Panc1 (cell line): Measurements from ENCODE around the gene SERTAD2. TPM values are rescaled to one million over a fixed set of nuclear protein-coding genes. Genes with fewer than 3 reads are reported as not detected.

Source experiments
- ATAC-seq: fragments of 200-7000 bp; cut with Tn5 transposase; 2 replicates; pipeline ENCODE4 v1.9.1; 2020; ENCODE audit warnings: mild to moderate bottlenecking, moderate library complexity
- BruUV-seq: library from RNA; stranded (reverse); fragments of 400-500 nt; replicated peaks from 2 replicates; lab custom pipeline; 2021; lab: Mats Ljungman, UMichigan
- CTCF ChIA-PET: fragments of 300-600 bp; sonication (Branson Sonifier 250); formaldehyde crosslinking; loops from one replicate; lab custom pipeline; 2022; ENCODE audit warnings: antibody characterized with exemption; lab: Charles Lee
- POLR2A ChIA-PET: fragments of 300-600 bp; sonication (Branson Sonifier 250); formaldehyde crosslinking; loops from one replicate; lab custom pipeline; 2022; ENCODE audit warnings: antibody characterized with exemption; lab: Charles Lee
- DNase-seq: peaks from one replicate; pipeline ENCODE4 v3.0.0-alpha.2; 2010; ENCODE audit warnings: low read depth, low spot score
- H3K27ac ChIP-seq: 2 replicates; pipeline ENCODE4 v1.5.1; 2011; ENCODE audit warnings: mild to moderate bottlenecking, low read length, inconsistent platforms
- H3K27me3 ChIP-seq: fragments of 200-500 bp; sonication (Bioruptor generic); 2 replicates; pipeline ENCODE4 v1.6.0; 2014; ENCODE audit warnings: low read length, inconsistent platforms; ENCODE audit not compliant: control insufficient read depth, insufficient read depth
- H3K36me3 ChIP-seq: fragments of 200-500 bp; sonication (Bioruptor generic); 2 replicates; pipeline ENCODE4 v1.5.1; 2014; ENCODE audit warnings: inconsistent platforms, mild to moderate bottlenecking, low read length, moderate library complexity; ENCODE audit not compliant: control insufficient read depth, insufficient read depth
- H3K4me1 ChIP-seq: 2 replicates; pipeline ENCODE4 v1.5.1; 2011; ENCODE audit warnings: inconsistent platforms, mild to moderate bottlenecking, low read length, moderate library complexity; ENCODE audit not compliant: control insufficient read depth, insufficient read depth
- H3K4me3 ChIP-seq, 2 experiments: 2 replicates each; pipeline ENCODE4 v1.5.1; 2011 to 2012; ENCODE audit warnings: low read depth in 2 of 2, low read length in 2 of 2, mild to moderate bottlenecking in 2 of 2, inconsistent platforms in 1 of 2, moderate library complexity in 1 of 2
- H3K9me3 ChIP-seq: fragments of 200-500 bp; sonication (Bioruptor generic); 2 replicates; pipeline ENCODE4 v1.5.1; 2014; ENCODE audit warnings: low read depth, mild to moderate bottlenecking, inconsistent platforms, low read length, moderate library complexity; ENCODE audit not compliant: control insufficient read depth, insufficient read depth
- CTCF ChIP-seq: fragments of 450-650 bp; IDR thresholded peaks from 2 replicates; pipeline ENCODE4 v1.5.1; 2017; ENCODE audit warnings: mild to moderate bottlenecking
- POLR2AphosphoS5 ChIP-seq: IDR thresholded peaks from 2 replicates; pipeline ENCODE4 v1.6.1; 2012; ENCODE audit warnings: mild to moderate bottlenecking, low read depth, low read length, moderate library complexity
- REST ChIP-seq, 2 experiments: IDR thresholded peaks; 2 replicates each; pipeline ENCODE4 v1.6.1; 2011 to 2012; ENCODE audit warnings: low read depth in 2 of 2, control low read depth in 1 of 2, low read length in 1 of 2, mild to moderate bottlenecking in 1 of 2, moderate library complexity in 1 of 2; ENCODE audit not compliant: insufficient read depth in 1 of 2
- SIN3A ChIP-seq: IDR thresholded peaks from 2 replicates; pipeline ENCODE4 v1.6.1; 2012; ENCODE audit warnings: low read depth, mild to moderate bottlenecking, low read length, moderate library complexity, borderline replicate concordance; ENCODE audit not compliant: insufficient read depth
- TCF7L2 ChIP-seq: IDR thresholded peaks from 2 replicates; pipeline ENCODE4 v1.6.1; 2011; ENCODE audit warnings: mild to moderate bottlenecking, low read depth, low read length, inconsistent platforms
- in situ Hi-C: cut with HindIII; loops from 2 replicates; pipeline ENCODE4 v1.10.0; 2016; ENCODE audit warnings: low sequenced_read_pairs, low pct_unique_long_range_greater_than_20kb
- intact Hi-C: fragments of 100-400 bp; cut with micrococcal nuclease; formaldehyde crosslinking; loops from one replicate; pipeline ENCODE4 v1.10.0; 2022; ENCODE audit not compliant: unreplicated experiment
- total RNA-seq: library from RNA; stranded (reverse); gene quantifications from one replicate; pipeline ENCODE4 v1.2.1, GENCODE V29; 2021; ENCODE audit not compliant: unreplicated experiment

The SERTAD2 gene
- total RNA-seq, 1 experiment from 2014 or later, result 24.3 TPM

- no peak for TF ChIP-seq REST (IDR thresholded peaks at IDR 0.05; ENCODE audit: insufficient read depth in 1 of 2, low read depth in 2 of 2, low read length in 1 of 2)
- no peak for TF ChIP-seq SIN3A
- TF ChIP-seq CTCF, result no peak
- no peak for TF ChIP-seq POLR2AphosphoS5
- no peak for TF ChIP-seq TCF7L2
- Histone ChIP-seq H3K27ac (no peak overlapping the region), H3K4me3 (no peak overlapping the region), H3K4me1 (no peaks in the 10 kb centered on the region; the same call in 1 of the 2 replicates), H3K9me3 (no peaks in the 10 kb centered on the region), H3K27me3 (no peaks in the 10 kb centered on the region), H3K36me3 (no peaks in the 10 kb centered on the region)
- ChIA-PET CTCF (interaction anchor here (0.7 kb wide), 1 partner anchor 287 kb away, joined by 4 read pairs; no protein-coding TSS in a partner anchor), POLR2A (no interaction called here)
- no peak for ATAC-seq
- no TSS peak for BruUV-seq
- intact Hi-C loops, result no loop called here
- DNase-seq, result no peak
- in situ Hi-C loops, result no loop called here
Observed at GRCh38 chr2:64617631-64618151, 36.0 kb downstream of the SERTAD2 start.

GRCh38 chr2:64615844-64616536, 37.7 kb downstream of the SERTAD2 start:
- Histone ChIP-seq H3K36me3 (no peaks in the 10 kb centered on the region), H3K4me3 (no peak overlapping the region), H3K4me1 (no peaks in the 10 kb centered on the region; the same call in 1 of the 2 replicates), H3K27me3 (no peaks in the 10 kb centered on the region), H3K27ac (no peak overlapping the region), H3K9me3 (no peaks in the 10 kb centered on the region)
- ChIA-PET POLR2A (no interaction called here), CTCF (no interaction called here)
- DNase-seq, result no peak
- TF ChIP-seq TCF7L2, result no peak
- no peak for TF ChIP-seq SIN3A
- no peak for TF ChIP-seq POLR2AphosphoS5
- TF ChIP-seq REST (IDR thresholded peaks at IDR 0.05; ENCODE audit: insufficient read depth in 1 of 2, low read depth in 2 of 2, low read length in 1 of 2), result no peak
- TF ChIP-seq CTCF, result no peak
- no TSS peak for BruUV-seq
- ATAC-seq, result no peak
- intact Hi-C loops (no loop called here), in situ Hi-C loops (no loop called here)
